Fibroblast of skin of left biceps (primary cell): ENCODE measurements around the gene PTH1R.

Experiments used
- DNase-seq, 2 experiments: peaks; one replicate each; pipeline ENCODE4 v3.0.0-alpha.2; 2013; ENCODE audit warnings: low read depth in 2 of 2

The PTH1R gene

GRCh38 chr3:46913644-46914043 lies 36.1 kb downstream of the PTH1R start:
- peak in 1 of 2 experiments; percentile 29 for DNase-seq

- no peak for DNase-seq
Measured at GRCh38 chr3:46914849-46915248, 37.3 kb downstream of the PTH1R start.

GRCh38 chr3:46915297-46915822 lies 37.8 kb downstream of the PTH1R start:
- DNase-seq, result no peak

GRCh38 chr3:46916278-46916677 lies 38.8 kb downstream of the PTH1R start:
- no peak for DNase-seq

- DNase-seq, result no peak
Measured at GRCh38 chr3:46916799-46917198, 39.3 kb downstream of the PTH1R start.

- DNase-seq, result no peak
Measured at GRCh38 chr3:46917257-46917656, 39.7 kb downstream of the PTH1R start.

- DNase-seq, result no peak
Measured at GRCh38 chr3:46918202-46918601, 40.7 kb downstream of the PTH1R start.

GRCh38 chr3:46918634-46919033 lies 41.1 kb downstream of the PTH1R start:
- no peak for DNase-seq

- DNase-seq, result no peak
Measured at GRCh38 chr3:46921041-46921440, 43.5 kb downstream of the PTH1R start.

- DNase-seq, result no peak
Measured at GRCh38 chr3:46921871-46922271, 44.4 kb downstream of the PTH1R start.

GRCh38 chr3:46922426-46922825 lies 44.9 kb downstream of the PTH1R start:
- DNase-seq, result no peak

- DNase-seq, result no peak
Measured at GRCh38 chr3:46922871-46923558, 45.5 kb downstream of the PTH1R start.

- DNase-seq, result no peak
Measured at GRCh38 chr3:46923559-46924350, 46.2 kb downstream of the PTH1R start.

GRCh38 chr3:46924921-46925584 lies 47.5 kb downstream of the PTH1R start:
- DNase-seq, result no peak

- DNase-seq, result no peak
Measured at GRCh38 chr3:46925585-46925934, 48.0 kb downstream of the PTH1R start.

GRCh38 chr3:46926039-46926438 lies 48.5 kb downstream of the PTH1R start:
- DNase-seq, result no peak

GRCh38 chr3:46926447-46926846 lies 48.9 kb downstream of the PTH1R start:
- no peak for DNase-seq

GRCh38 chr3:46926871-46927717 lies 49.6 kb downstream of the PTH1R start:
- no peak for DNase-seq

GRCh38 chr3:46927718-46928073 lies 50.2 kb downstream of the PTH1R start:
- no peak for DNase-seq

- DNase-seq, result no peak
Measured at GRCh38 chr3:46928282-46928681, 50.8 kb downstream of the PTH1R start.

GRCh38 chr3:46929324-46929723 lies 51.8 kb downstream of the PTH1R start:
- DNase-seq, result no peak
